Measurements from ENCODE around the gene PER3.

The PER3 gene

GRCh38 chr1:7783826-7784491 lies at the start of gene PER3:
Gene PER3 (plus strand): TSS chr1:7784291. CDS start chr1:7784878, 587 bp downstream.
- peak; percentile 90 for DNase-seq

DNA sequence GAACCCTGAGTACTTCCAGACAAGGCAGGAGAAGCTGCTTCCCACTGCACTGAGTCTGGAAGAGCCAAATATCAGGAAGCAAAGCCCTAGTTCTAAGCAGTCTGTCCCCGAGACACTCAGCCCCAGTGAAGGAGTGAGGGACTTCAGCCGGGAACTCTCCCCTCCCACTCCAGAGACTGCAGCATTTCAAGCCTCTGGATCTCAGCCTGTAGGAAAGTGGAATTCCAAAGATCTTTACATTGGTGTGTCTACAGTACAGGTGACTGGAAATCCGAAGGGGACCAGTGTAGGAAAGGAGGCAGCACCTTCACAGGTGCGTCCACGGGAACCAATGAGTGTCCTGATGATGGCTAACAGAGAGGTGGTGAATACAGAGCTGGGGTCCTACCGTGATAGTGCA lies 46.0 kb upstream of the PER3 start:
- DNase-seq: no peak

DNA sequence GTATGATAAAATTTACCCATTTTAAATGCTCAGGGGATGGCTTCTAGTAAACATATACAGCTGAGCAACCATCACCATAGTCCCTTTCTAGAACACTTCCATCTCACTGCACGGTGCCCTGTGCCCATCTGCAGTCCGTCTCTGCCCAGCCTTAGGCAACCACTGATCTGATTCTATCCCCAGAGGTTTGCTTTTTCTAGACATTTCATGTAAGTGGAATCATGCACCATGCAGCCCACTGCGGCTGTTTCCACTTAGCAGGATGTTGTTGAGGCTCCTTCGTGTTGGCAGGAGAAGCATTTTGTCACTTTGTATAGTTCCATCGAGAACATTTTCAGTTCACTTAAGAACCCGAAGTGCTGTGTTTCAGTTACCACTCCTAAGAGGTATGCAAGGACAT lies 40.7 kb upstream of the PER3 start:
- no peak for DNase-seq

GRCh38 chr1:7744882-7745281 lies 39.2 kb upstream of the PER3 start:
- no peak for DNase-seq

- DNase-seq: no peak
Observed at GRCh38 chr1:7745783-7746182, 38.3 kb upstream of the PER3 start.

GRCh38 chr1:7747605-7748004 lies 36.5 kb upstream of the PER3 start:
- no peak for DNase-seq

DNA sequence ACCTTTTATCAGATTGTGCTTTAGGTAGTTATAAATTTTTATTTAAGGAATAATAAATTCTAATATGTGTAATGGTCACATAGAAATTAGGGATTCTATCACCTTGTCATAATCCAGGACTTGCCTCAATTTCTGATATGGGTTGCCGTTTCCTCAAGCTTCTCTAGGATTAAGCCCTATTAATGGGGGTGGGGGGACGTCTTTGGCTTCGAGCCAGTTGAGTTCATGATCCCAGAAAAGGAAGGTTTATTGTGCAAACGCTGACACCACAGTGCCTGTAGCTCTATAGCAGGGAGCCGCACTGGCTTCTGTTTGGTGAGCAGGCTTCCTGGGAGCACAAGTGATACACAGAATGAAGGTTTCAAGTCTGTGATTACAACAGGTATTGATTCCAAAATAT lies 35.0 kb upstream of the PER3 start:
- no peak for DNase-seq

GRCh38 chr1:7751174-7751573 lies 32.9 kb upstream of the PER3 start:
- DNase-seq: no peak

DNA sequence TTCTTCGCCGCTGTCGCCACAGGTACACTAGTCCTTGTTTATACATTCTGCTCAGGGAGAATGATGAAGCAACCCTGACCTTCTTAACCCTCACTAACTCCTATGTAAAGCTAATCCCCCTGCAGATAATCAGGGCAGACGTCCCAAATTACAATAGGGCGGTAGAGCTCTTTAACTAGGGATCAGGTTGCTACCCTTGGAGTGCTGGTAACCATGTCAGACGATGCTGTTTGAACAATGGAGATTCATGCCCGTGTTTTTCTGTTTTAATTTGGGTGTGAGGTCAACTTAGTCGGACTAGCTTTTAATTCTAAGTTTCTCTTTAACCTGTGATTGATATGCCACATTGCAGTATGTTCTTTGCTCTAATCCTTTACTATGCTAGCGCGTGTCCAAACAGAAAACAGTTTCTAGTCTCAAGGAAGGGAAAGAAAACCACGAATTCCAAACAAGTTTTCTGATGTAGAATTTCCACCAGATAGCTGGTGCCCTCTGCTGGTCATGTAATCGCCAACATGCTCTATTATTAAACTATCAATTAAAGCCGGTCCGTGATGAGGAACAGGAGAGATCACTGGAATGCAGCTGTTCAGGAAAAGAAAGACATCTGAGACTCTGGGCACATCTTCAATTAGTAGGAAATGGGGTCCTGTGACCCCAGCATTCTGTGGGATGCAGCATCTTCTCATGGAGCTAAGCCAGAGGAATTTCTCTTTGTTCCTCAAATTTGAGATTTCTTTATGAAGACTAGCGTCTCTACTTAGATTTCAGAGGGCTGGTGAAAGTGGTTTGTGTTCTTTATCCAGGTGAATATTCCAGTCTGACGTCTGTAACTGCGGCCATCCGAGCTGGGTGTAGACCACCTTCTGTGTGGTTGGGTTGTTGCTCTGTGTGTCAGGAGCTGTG lies 31.3 kb upstream of the PER3 start:
- DNase-seq: peak; percentile 48

DNA sequence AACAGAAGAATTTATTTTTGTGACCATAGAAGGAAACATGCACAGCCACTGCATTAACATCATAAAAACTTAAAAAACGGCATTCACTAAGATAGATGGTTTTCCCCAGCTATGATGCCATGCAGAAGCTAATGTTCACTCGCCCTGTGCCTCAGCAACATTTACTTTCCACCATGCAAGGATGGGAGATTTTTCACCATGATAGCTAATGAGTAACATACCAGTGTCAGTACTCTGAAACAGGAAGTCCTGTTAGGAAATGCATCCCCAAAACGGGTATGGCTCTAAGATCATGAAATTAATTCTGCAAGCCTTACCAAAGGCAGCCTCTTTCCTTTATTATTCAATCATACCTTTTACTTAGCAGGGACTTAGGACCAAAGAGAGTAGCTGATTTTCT lies 30.4 kb upstream of the PER3 start:
- no peak for DNase-seq

DNA sequence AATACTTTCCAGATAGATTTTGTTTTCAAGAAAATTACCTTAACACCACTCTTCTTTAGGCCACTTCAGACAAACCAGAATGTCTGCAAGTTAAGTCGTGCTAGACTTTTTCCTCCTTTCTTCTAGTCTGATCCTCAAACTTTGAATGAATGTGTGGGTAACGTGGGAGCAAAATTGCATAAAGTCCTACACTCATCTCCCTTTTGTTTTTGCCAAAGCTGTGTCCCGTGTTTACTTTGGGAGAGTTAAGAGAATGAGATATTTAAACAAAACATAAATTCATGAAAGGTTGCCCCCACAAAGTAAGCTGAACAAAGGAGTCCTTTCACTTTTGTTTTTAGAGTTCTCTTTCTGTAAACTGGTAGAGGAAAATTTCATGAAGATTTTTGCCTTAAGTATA lies 29.9 kb upstream of the PER3 start:
- no peak for DNase-seq

- DNase-seq: no peak
Observed at GRCh38 chr1:7755448-7755847, 28.6 kb upstream of the PER3 start.

DNA sequence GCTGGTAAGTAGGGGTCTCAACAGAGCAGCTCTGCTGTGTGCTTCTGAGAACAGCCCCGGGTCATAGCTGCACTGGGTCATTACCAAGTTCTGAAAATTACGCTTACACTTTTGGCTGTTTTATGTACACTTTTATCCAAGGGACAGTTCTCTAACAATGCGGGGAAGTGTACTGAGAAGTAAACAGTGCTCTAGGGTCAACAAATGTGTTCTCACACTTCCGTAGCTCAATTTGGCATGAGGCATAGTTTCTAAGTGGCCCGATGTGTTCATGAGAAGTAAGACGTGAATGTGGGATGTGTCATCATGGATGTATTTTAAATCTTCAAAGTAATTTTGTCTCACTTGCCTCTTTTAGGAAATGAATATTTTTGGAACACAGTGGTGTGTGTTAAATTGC lies 23.8 kb upstream of the PER3 start:
- no peak for DNase-seq

DNA sequence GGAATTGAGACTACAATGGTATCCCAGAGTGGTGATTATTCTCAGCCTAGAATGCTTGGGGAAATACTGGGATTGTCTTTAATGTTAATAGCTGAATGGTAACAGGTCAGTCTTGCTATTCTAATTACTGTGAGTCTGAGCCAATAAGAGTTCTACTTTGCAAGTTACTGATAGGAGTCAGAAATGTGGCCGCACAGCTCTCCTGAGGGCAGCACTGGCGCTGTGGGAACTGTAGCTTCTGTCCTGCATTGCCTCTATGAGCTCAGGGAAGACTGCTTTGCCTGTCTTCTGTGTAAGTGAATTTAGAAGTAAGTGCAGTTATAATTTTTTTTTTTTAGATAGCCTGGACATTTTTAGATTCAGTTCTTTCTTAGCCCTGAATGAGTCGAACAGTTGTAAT lies 23.0 kb upstream of the PER3 start:
- no peak for DNase-seq

- DNase-seq: no peak
Observed at GRCh38 chr1:7767176-7767575, 16.9 kb upstream of the PER3 start.

DNA sequence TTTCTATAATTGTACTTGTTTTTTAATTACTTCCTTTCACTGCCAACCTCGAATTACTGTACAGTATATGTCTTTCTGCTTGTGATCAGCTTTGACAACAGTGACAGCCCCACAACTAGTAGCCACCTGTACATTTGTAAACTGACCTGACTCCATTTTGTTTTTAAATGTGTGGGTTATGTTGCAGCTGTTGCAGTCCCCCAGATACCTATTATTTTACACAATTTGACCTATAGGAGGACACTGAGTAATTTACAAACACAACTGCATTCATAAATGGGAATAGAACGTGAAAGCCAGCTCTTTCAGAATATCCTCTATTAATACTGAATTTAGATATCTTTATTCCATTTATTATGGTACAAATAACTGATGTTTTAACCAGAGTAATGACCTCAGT lies 15.5 kb upstream of the PER3 start:
- DNase-seq: no peak

- no peak for DNase-seq
Observed at GRCh38 chr1:7769673-7770412, 14.2 kb upstream of the PER3 start.

DNA sequence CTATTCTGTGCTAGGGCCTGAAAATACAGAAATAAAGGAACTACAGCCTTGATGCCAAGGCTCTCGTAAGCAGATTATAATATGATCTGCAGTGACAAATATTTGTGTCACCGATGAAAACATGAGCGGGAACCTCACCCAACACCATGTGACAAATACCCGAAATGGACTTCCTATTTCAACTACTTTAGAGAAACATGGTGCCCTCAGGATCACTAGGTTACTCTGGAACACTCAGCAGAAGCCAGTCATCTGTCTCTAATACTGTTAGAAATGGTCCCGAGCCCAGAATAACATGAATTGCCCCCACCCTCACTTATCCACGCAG lies 13.5 kb upstream of the PER3 start:
- no peak for DNase-seq

DNA sequence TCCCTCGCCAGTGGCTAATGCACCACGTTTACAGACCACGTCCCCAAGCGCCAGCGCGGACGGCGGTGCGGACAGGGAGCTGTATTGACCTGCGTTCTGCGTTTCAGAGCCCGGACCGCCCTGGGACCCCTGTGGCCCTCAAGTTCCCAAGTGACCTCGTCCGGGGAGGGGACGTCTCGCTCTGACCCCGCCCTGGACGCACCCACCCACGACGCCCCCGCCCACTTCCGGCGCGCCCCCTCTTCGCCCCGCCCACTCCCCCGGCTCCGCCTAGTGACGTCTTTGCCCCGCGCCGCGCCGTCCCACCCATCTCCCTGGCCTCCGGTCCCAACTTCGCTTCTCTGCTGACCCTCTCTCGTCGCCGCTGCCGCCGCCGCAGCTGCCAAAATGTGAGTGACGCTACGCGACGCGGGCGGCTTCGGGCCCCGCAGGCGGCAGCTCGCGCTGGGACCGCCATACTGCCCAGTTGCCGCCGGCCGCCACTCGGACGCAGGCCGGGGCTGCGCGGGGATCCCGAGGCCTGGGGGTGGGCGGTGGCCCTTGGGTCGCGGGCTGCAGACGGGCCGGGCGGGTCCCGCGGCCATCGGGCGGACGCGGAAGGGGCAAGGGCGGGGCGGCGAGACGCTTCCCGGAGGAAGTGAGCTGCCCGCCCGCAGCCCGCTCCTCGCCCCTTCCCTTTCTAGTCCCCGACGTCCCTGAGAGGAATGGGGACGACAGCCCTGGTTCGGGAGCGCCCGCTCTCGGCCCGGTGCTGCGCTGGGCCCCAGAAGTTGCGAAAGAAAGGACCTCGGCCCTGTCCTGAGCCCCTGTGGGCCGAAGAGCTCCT lies 12.9 kb upstream of the PER3 start, which contains the start of gene VAMP3:
Gene VAMP3, plus strand, starts transcription at position 300 of the 826 bp plus-strand sequence. Its CDS starts 88 bp downstream, at position 388.
- peak; percentile 85 for DNase-seq

DNA sequence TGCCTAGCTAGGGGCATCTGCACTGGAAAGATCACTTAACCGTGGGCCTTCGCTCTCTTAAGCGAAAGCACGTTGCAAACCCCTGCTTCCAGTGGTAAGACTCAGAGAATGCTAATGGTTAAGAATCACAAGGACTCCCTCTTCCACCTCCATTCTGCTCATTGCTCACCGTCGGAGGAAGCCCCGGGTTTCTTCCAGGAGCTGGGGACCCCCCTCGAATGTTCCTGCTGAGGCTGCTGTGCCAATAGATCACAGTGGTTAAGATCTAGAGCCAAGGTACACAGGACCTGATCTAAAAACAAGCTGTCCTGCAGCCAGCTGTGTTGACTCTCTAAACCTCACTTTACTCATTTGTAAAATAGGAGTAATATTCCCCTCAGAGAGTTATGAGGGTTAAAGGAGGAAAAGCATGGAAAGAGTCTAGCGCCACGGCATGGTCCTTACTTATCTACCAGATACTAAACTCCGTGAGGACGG lies 12.2 kb upstream of the PER3 start:
- no peak for DNase-seq

- no peak for DNase-seq
Observed at GRCh38 chr1:7777591-7777990, 6.5 kb upstream of the PER3 start.

DNA sequence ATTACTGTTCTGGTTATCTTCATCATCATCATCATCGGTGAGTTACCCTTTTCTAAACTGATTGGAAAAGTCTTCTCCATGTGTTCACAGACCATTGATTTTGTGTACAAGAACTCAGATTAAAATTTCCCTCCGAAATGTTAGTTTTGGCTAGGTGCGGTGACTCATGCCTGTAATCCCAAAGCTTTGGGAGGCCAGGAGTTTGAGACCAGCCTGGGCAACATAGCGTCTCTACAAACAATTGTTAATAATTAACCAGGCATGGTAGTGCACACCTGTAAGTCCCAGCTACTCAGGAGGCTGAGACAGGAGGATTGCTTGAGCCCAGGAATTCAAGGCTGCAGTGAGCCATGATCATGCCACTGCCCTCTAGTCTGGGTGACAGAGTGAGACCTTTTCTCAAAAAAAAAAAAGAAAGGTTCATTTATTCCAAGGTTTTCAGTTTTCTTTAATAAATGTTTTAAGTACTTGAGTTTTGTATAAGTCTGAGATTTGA lies 5.9 kb upstream of the PER3 start:
- DNase-seq: no peak

Data from activated CD8-positive, alpha-beta memory T cell treated with anti-CD3 and anti-CD28 coated beads, Interleukin-2, amount 50 U/mL, for 4 hours (primary cell).